Posterior vena cava (tissue), 2 donors: ENCODE measurements around the gene CATSPERB. TPM values are rescaled to one million over a fixed set of nuclear protein-coding genes. Genes with fewer than 3 reads are reported as not detected.
"Not testable (repeated sequence)": the region's sequence is repeated elsewhere in the genome, so short reads cannot be mapped to it uniquely, and the experiment has no call there.

Experiments used
- DNase-seq: peaks from one replicate; pipeline ENCODE4 v3.0.0-alpha.2; 2020; ENCODE audit warnings: low spot score
- intact Hi-C, 2 donors: fragments of 100-400 bp; cut with DNase I; formaldehyde crosslinking; loops; one replicate each; pipeline versions ENCODE4 v1.14.1 to v1.14.2; 2022 to 2023
- total RNA-seq, 2 donors: library from RNA; stranded (reverse); fragmentation: NEBNext Ultra II Directional; extraction: Animal tissue kit (Norgen Biotek cat#: 25700); gene quantifications; one replicate each; pipeline ENCODE4 v1.2.1, GENCODE V29; 2021
- donor health status: DM: yes; HTN: yes; CAD: no.
- donor health status: DM: yes; HTN: yes; CAD: no.

Gene CATSPERB
- total RNA-seq, 2 donors from 2014 or later, result 1.2 to 2.4 TPM

- intact Hi-C loops, result no loop called here
- DNase-seq, result no peak
Observed at GRCh38 chr14:91685600-91685999, 46.3 kb downstream of the CATSPERB start.

GRCh38 chr14:91681893-91682563, 49.9 kb downstream of the CATSPERB start:
- intact Hi-C loops, result no loop called here

GRCh38 chr14:91681118-91681517, 50.8 kb downstream of the CATSPERB start:
- no peak for DNase-seq
- intact Hi-C loops, result no loop called here

More at GRCh38 chr14:91681893-91682563, 49.9 kb downstream of the CATSPERB start:
- no peak for DNase-seq

GRCh38 chr14:91679273-91679672, 52.6 kb downstream of the CATSPERB start:
- DNase-seq, result no peak
- intact Hi-C loops, result no loop called here

GRCh38 chr14:91677687-91678086, 54.2 kb downstream of the CATSPERB start:
- intact Hi-C loops, DNase-seq: not testable (repeated sequence)

GRCh38 chr14:91674911-91675310, 57.0 kb downstream of the CATSPERB start:
- intact Hi-C loops, result no loop called here
- DNase-seq, result no peak

- intact Hi-C loops, result no loop called here
- no peak for DNase-seq
Observed at GRCh38 chr14:91669867-91670266, 62.0 kb downstream of the CATSPERB start.

GRCh38 chr14:91667101-91667500, 64.8 kb downstream of the CATSPERB start:
- intact Hi-C loops, DNase-seq: not testable (repeated sequence)

- DNase-seq, result no peak
- intact Hi-C loops, result no loop called here
Observed at GRCh38 chr14:91660790-91661189, 71.1 kb downstream of the CATSPERB start.

GRCh38 chr14:91654836-91655235, 77.0 kb downstream of the CATSPERB start:
- intact Hi-C loops, result no loop called here
- DNase-seq, result no peak

GRCh38 chr14:91653451-91653850, 78.4 kb downstream of the CATSPERB start:
- DNase-seq, result no peak
- intact Hi-C loops, result no loop called here

GRCh38 chr14:91649930-91650329, 82.0 kb downstream of the CATSPERB start:
- DNase-seq, result no peak
- intact Hi-C loops, result no loop called here

GRCh38 chr14:91647856-91648255, 84.0 kb downstream of the CATSPERB start:
- intact Hi-C loops, result no loop called here

GRCh38 chr14:91636604-91637003, 95.3 kb downstream of the CATSPERB start:
- DNase-seq, result no peak
- intact Hi-C loops, result no loop called here

More at GRCh38 chr14:91647856-91648255, 84.0 kb downstream of the CATSPERB start:
- no peak for DNase-seq

GRCh38 chr14:91624757-91625156, 107.1 kb downstream of the CATSPERB start:
- no peak for DNase-seq
- intact Hi-C loops, result no loop called here

GRCh38 chr14:91614187-91614586, 117.7 kb downstream of the CATSPERB start:
- DNase-seq, result no peak
- intact Hi-C loops, result no loop called here

GRCh38 chr14:91613459-91614112, 118.3 kb downstream of the CATSPERB start:
- DNase-seq, result no peak
- intact Hi-C loops, result no loop called here

- intact Hi-C loops, result no loop called here
- DNase-seq, result no peak
Observed at GRCh38 chr14:91611528-91611927, 120.4 kb downstream of the CATSPERB start.

- no peak for DNase-seq
Observed at GRCh38 chr14:91609161-91609560, 122.7 kb downstream of the CATSPERB start.

GRCh38 chr14:91607322-91608047, 124.4 kb downstream of the CATSPERB start:
- intact Hi-C loops, result no loop called here
- DNase-seq, result no peak

More at GRCh38 chr14:91609161-91609560, 122.7 kb downstream of the CATSPERB start:
- intact Hi-C loops, result no loop called here
